ENCODE measurements around the gene CRYL1. TPM values are rescaled to one million over a fixed set of nuclear protein-coding genes. Genes with fewer than 3 reads are reported as not detected.

Gene CRYL1
- total and polyA plus RNA-seq, 2 of the 4 experiments (the other 2 are of a cell fraction) = 11.7 to 16.4 TPM

- no peak for DNase-seq
- H4K20me1 ChIP-seq (ENCODE audit: insufficient read depth, low read length) = no peaks in the 10 kb centered on the region
- no peak overlapping the region for H2AFZ ChIP-seq (replicated peaks; ENCODE audit: low read length, poor library complexity)
- peak overlapping the region; percentile 74 to 86 for H4K8ac ChIP-seq (ENCODE audit: low read depth in 2 of 2, low read length in 2 of 2)
- peak overlapping the region; percentile 97 for H3K27ac ChIP-seq (ENCODE audit: insufficient read depth, low read length)
- ChIA-PET POLR2A (ENCODE audit: unreplicated experiment) (interaction anchor here (0.6 to 1.0 kb wide), 2 partner anchors 14 to 625 kb away, joined by 4 read pairs; no protein-coding TSS in a partner anchor), CTCF (no interaction called here)
- H2BK120ac ChIP-seq (ENCODE audit: low read depth, low read length) = no peak overlapping the region
- H3K14ac ChIP-seq (replicated peaks; ENCODE audit: low read depth, low read length) = peak overlapping the region; percentile 84
- H3K18ac ChIP-seq (ENCODE audit: low read depth, low read length) = peak overlapping the region; percentile 7; the same call in 1 of the 2 replicates
- no peaks in the 10 kb centered on the region for H3K9me1 ChIP-seq (ENCODE audit: insufficient read depth, low read length)
- H4K5ac ChIP-seq (ENCODE audit: low read depth, low read length) = peak overlapping the region; percentile 25; the same call in 1 of the 2 replicates
- no peak overlapping the region for H2BK15ac ChIP-seq (ENCODE audit: low read depth, low read length)
- no peaks in the 10 kb centered on the region for H3K36me3 ChIP-seq (ENCODE audit: control insufficient read depth, insufficient read depth, low read length)
- BruUV-seq (replicated peaks) = no TSS peak
- TF ChIP-seq CHD1 (IDR thresholded peaks at IDR 0.05; ENCODE audit: low read depth, low read length) = no peak
- no peak for ATAC-seq (ENCODE audit: low read depth)
- no peak overlapping the region for H2AK9ac ChIP-seq (replicated peaks; ENCODE audit: low read depth, low read length, poor library complexity)
- H3K4me1 ChIP-seq (ENCODE audit: control insufficient read depth, insufficient read depth, low read length) = no peaks in the 10 kb centered on the region
- intact Hi-C loops (cut with micrococcal nuclease) (loop anchor here (1.0 kb wide), 1 partner anchor 42 kb away; no protein-coding TSS in a partner anchor), in situ Hi-C loops (cut with MboI; ENCODE audit: low sequenced_read_pairs) (no loop called here), dilution Hi-C loops (cut with HindIII; ENCODE audit: low sequenced_read_pairs, unreplicated experiment) (no loop called here)
- H3K4ac ChIP-seq (ENCODE audit: low read depth, low read length) = peak overlapping the region; percentile 89
- peak overlapping the region; percentile 89 for H3K23ac ChIP-seq (ENCODE audit: low read depth, low read length)
- peak overlapping the region; percentile 96 for H2BK5ac ChIP-seq (ENCODE audit: low read depth, low read length, poor library complexity, severe bottlenecking)
- no CpG with 5 or more reads among the region's 9 CpGs for WGBS, 2 experiments (ENCODE audit: extremely low coverage in 2 of 2, insufficient read length in 1 of 2)
- H2AK5ac ChIP-seq (ENCODE audit: low read depth, low read length) = no peak overlapping the region
- H4K91ac ChIP-seq (ENCODE audit: insufficient read depth, low read depth, low read length) = peak overlapping the region; percentile 78
- H3K56ac ChIP-seq (ENCODE audit: extremely low read depth, insufficient read depth, low read length) = peak overlapping the region; percentile 93
- no peaks in the 10 kb centered on the region for H3K27me3 ChIP-seq (ENCODE audit: control insufficient read depth, insufficient read depth, low read length)
- peaks cover 8% of the 10 kb centered on the region for H3K9me3 ChIP-seq (ENCODE audit: control insufficient read depth, insufficient read depth, low read length)
- peak overlapping the region; percentile 92 for H3K9ac ChIP-seq (ENCODE audit: low read depth, low read length)
- H3K4me2 ChIP-seq (ENCODE audit: low read depth, low read length) = peak overlapping the region; percentile 94
- no peak overlapping the region for H2BK20ac ChIP-seq (ENCODE audit: low read depth, low read length)
- peaks cover 8 to 27% of the 10 kb centered on the region in 2 experiments; a peak in 3 of 4 replicates for H3K79me1 ChIP-seq (ENCODE audit: low read depth in 1 of 2, low read length in 2 of 2)
- peak overlapping the region; percentile 96 for H3K4me3 ChIP-seq (ENCODE audit: insufficient read depth, low read depth, low read length)
These were observed 42.3 kb upstream of the CRYL1 start for GRCh38 chr13:20567881-20568528.
